Right atrium auricular region (tissue), 2 donors: ENCODE data around the gene RAVER1. TPM values are rescaled to one million over a fixed set of nuclear protein-coding genes. Genes with fewer than 3 reads are reported as not detected.

Experiments
- DNase-seq: peaks from one replicate; pipeline ENCODE4 v3.0.0-alpha.2; 2019; ENCODE audit warnings: low spot score
- H3K27ac ChIP-seq, 2 donors: fragments of 200-600 bp; sonication (generic); 1 replicate in 1 of 2; 2 replicates in 1 of 2; pipeline ENCODE4 v1.5.1; 2016 to 2019
- H3K27me3 ChIP-seq, 2 donors: fragments of 200-600 bp; sonication (generic); one replicate each; pipeline versions ENCODE4 v1.5.1 to v1.6.0; 2017 to 2019
- H3K36me3 ChIP-seq: fragments of 200-600 bp; sonication (generic); one replicate; pipeline ENCODE4 v1.5.1; 2016
- H3K4me1 ChIP-seq, 2 donors: fragments of 200-600 bp; sonication (generic); one replicate each; pipeline versions ENCODE4 v1.5.1 to v1.6.0; 2017 to 2019
- H3K4me3 ChIP-seq, 2 donors: fragments of 200-600 bp; sonication (generic); 1 replicate in 1 of 2; 2 replicates in 1 of 2; pipeline ENCODE4 v1.5.1; 2017 to 2019; ENCODE audit warnings: mild to moderate bottlenecking in 1 of 2, moderate library complexity in 1 of 2
- H3K9me3 ChIP-seq, 2 donors: fragments of 200-600 bp; sonication (generic); one replicate each; pipeline ENCODE4 v1.5.1; 2019
- total RNA-seq, 2 donors: library from RNA; depleted of rRNA; stranded (reverse); fragments of >200 nt; gene quantifications; one replicate each; pipeline ENCODE4 v1.1.0, GENCODE V29; 2016
- TF ChIP-seq, protein P1 (sequence below), 2 donors: fragments of 200-600 bp; sonication (generic); IDR thresholded peaks; one replicate each; pipeline ENCODE4 v1.5.1; 2019; ENCODE audit warnings: antibody characterized with exemption in 2 of 2

The RAVER1 gene
- total RNA-seq, 2 donors from 2014 or later: 14.8 to 24.8 TPM

DNA sequence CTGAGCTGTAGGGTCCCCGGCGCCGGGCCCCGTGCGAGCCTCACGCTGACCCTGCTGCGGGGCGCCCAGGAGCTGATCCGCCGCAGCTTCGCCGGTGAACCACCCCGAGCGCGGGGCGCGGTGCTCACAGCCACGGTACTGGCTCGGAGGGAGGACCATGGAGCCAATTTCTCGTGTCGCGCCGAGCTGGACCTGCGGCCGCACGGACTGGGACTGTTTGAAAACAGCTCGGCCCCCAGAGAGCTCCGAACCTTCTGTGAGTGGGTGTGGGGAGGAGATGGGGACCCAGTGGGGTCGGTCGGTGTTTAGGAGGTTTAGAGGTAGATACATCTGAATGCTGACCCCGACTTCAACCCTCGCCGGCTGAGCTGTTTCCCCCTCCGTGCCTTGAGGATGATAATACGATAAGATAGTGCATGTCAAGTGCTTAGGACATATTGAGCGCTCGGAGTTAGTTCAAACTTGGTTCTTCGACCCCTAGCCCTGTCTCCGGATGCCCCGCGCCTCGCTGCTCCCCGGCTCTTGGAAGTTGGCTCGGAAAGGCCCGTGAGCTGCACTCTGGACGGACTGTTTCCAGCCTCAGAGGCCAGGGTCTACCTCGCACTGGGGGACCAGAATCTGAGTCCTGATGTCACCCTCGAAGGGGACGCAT lies 41.6 kb downstream of the RAVER1 start:
- TF ChIP-seq, protein P1, sequence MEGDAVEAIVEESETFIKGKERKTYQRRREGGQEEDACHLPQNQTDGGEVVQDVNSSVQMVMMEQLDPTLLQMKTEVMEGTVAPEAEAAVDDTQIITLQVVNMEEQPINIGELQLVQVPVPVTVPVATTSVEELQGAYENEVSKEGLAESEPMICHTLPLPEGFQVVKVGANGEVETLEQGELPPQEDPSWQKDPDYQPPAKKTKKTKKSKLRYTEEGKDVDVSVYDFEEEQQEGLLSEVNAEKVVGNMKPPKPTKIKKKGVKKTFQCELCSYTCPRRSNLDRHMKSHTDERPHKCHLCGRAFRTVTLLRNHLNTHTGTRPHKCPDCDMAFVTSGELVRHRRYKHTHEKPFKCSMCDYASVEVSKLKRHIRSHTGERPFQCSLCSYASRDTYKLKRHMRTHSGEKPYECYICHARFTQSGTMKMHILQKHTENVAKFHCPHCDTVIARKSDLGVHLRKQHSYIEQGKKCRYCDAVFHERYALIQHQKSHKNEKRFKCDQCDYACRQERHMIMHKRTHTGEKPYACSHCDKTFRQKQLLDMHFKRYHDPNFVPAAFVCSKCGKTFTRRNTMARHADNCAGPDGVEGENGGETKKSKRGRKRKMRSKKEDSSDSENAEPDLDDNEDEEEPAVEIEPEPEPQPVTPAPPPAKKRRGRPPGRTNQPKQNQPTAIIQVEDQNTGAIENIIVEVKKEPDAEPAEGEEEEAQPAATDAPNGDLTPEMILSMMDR (IDR thresholded peaks at IDR 0.05): no peak
- Histone ChIP-seq H3K27me3 (peaks cover 39 to 65% of the 10 kb centered on the region in 2 donors), H3K36me3 (no peaks in the 10 kb centered on the region), H3K9me3 (no peaks in the 10 kb centered on the region), H3K4me1 (peaks cover 0 to 79% of the 10 kb centered on the region in 2 donors), H3K4me3 (peak overlapping the region; percentile 18 to 41), H3K27ac (no peak overlapping the region)
- DNase-seq: no peak

- H3K9me3 ChIP-seq: no peaks in the 10 kb centered on the region
- no peak for DNase-seq
- peak overlapping the region; percentile 18 to 41 for H3K4me3 ChIP-seq
- peaks cover 39 to 62% of the 10 kb centered on the region in 2 donors for H3K27me3 ChIP-seq
- no peak overlapping the region for H3K27ac ChIP-seq
- peaks cover 0 to 83% of the 10 kb centered on the region in 2 donors for H3K4me1 ChIP-seq
- TF ChIP-seq, protein P1 (IDR thresholded peaks at IDR 0.05): no peak
- no peaks in the 10 kb centered on the region for H3K36me3 ChIP-seq
Measured at GRCh38 chr19:10290876-10291553, 42.3 kb downstream of the RAVER1 start.

DNA sequence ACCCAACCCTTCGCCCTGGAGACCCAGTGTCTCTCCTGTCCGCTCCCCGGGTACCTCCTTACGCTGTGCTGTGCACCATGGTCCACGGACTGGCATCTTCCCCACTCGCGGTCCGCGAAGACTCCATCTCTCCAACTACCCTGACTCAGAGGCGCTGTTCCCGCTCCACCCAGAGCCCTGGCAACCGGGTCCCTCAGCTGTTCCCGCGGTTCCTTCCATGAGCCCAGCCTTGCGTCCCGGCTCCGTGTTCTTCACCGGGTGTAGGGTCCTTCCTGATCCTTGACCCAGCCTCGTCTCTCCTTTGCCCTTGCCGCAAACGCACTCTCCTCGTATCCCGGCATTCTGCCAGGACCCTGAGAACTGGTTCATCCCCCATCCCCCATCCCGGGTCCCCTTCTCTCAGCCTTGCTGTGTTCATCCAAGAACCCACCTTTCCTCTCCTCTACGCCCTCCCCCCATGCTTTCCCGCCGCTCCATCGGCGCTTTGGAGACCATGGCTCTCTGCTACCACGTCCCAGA lies 42.9 kb downstream of the RAVER1 start:
- Histone ChIP-seq H3K27ac (no peak overlapping the region), H3K9me3 (no peaks in the 10 kb centered on the region), H3K36me3 (no peaks in the 10 kb centered on the region), H3K4me3 (peak overlapping the region; percentile 18 to 41), H3K27me3 (peaks cover 39 to 56% of the 10 kb centered on the region in 2 donors), H3K4me1 (peaks cover 0 to 81% of the 10 kb centered on the region in 2 donors)
- DNase-seq: no peak
- TF ChIP-seq, protein P1 (IDR thresholded peaks at IDR 0.05): no peak

- Histone ChIP-seq H3K4me3 (peak within 1 kb of the TSS; percentile 20 to 41), H3K9me3 (no peaks in the 10 kb centered on the region), H3K27ac (no peak within 1 kb of the TSS), H3K4me1 (peaks cover 0 to 77% of the 10 kb centered on the region in 2 donors), H3K36me3 (peaks cover under 1% of the 10 kb centered on the region), H3K27me3 (peaks cover 39 to 51% of the 10 kb centered on the region in 2 donors)
- TF ChIP-seq, protein P1 (IDR thresholded peaks at IDR 0.05): no peak
- DNase-seq: no peak
Measured at GRCh38 chr19:10289836-10290356, 43.4 kb downstream of the RAVER1 start, which contains the start of gene ICAM5. ICAM5 (plus strand) TSS chr19:10289952; CDS start chr19:10290044, 92 bp downstream.

- TF ChIP-seq, protein P1 (IDR thresholded peaks at IDR 0.05): no peak
- Histone ChIP-seq H3K4me3 (peak overlapping the region; percentile 20 to 41), H3K4me1 (peaks cover 0 to 77% of the 10 kb centered on the region in 2 donors), H3K27ac (no peak overlapping the region), H3K9me3 (no peaks in the 10 kb centered on the region), H3K36me3 (peaks cover 6% of the 10 kb centered on the region), H3K27me3 (peaks cover 36 to 46% of the 10 kb centered on the region in 2 donors)
- no peak for DNase-seq
Measured at GRCh38 chr19:10289167-10289835, 44.0 kb downstream of the RAVER1 start.
